Activated CD4-positive, alpha-beta T cell treated with anti-CD3 and anti-CD28 coated beads for 4 hours (primary cell): ENCODE measurements around the gene ARHGAP42.

Experiments used
- DNase-seq, 2 donors: peaks; one replicate each; pipeline ENCODE4 v3.0.0-alpha.2; 2020

The ARHGAP42 gene

GRCh38 chr11:100849009-100849900, 162.2 kb downstream of the ARHGAP42 start:
- no peak for DNase-seq

- no peak for DNase-seq
Measured at GRCh38 chr11:100849901-100850235, 162.8 kb downstream of the ARHGAP42 start.

- DNase-seq = no peak
Measured at GRCh38 chr11:100851147-100851546, 164.1 kb downstream of the ARHGAP42 start.

GRCh38 chr11:100851584-100852152, 164.6 kb downstream of the ARHGAP42 start:
- no peak for DNase-seq

- no peak for DNase-seq
Measured at GRCh38 chr11:100855466-100856067, 168.5 kb downstream of the ARHGAP42 start.

- no peak for DNase-seq
Measured at GRCh38 chr11:100857236-100858005, 170.3 kb downstream of the ARHGAP42 start.

- no peak for DNase-seq
Measured at GRCh38 chr11:100860318-100861155, 173.4 kb downstream of the ARHGAP42 start.

- DNase-seq = no peak
Measured at GRCh38 chr11:100861212-100861611, 174.1 kb downstream of the ARHGAP42 start.

- no peak for DNase-seq
Measured at GRCh38 chr11:100863080-100863581, 176.0 kb downstream of the ARHGAP42 start.

GRCh38 chr11:100865443-100866065, 178.5 kb downstream of the ARHGAP42 start:
- no peak for DNase-seq

GRCh38 chr11:100866453-100866852, 179.4 kb downstream of the ARHGAP42 start:
- no peak for DNase-seq

GRCh38 chr11:100867606-100868005, 180.5 kb downstream of the ARHGAP42 start:
- no peak for DNase-seq

GRCh38 chr11:100869328-100869727, 182.2 kb downstream of the ARHGAP42 start:
- DNase-seq = no peak

GRCh38 chr11:100870138-100870537, 183.1 kb downstream of the ARHGAP42 start:
- no peak for DNase-seq

GRCh38 chr11:100872951-100873740, 186.1 kb downstream of the ARHGAP42 start:
- no peak for DNase-seq

- DNase-seq = no peak
Measured at GRCh38 chr11:100874203-100874602, 187.1 kb downstream of the ARHGAP42 start.

GRCh38 chr11:100875521-100875869, 188.4 kb downstream of the ARHGAP42 start:
- no peak for DNase-seq

GRCh38 chr11:100876815-100877520, 189.9 kb downstream of the ARHGAP42 start:
- no peak for DNase-seq

- DNase-seq = no peak
Measured at GRCh38 chr11:100878474-100878873, 191.4 kb downstream of the ARHGAP42 start.

GRCh38 chr11:100882957-100883356, 195.9 kb downstream of the ARHGAP42 start:
- DNase-seq = no peak
